K562 (cell line): ENCODE data around the gene NCAM2. TPM values are rescaled to one million over a fixed set of nuclear protein-coding genes. Genes with fewer than 3 reads are reported as not detected.
A peak's percentile ranks its signal among the peaks of the same experiment; 100 is the strongest.

Experiments used
- ATF4 ChIP-seq: fragments of 450-650 bp; formaldehyde crosslinking; IDR thresholded peaks from 2 replicates; pipeline ENCODE4 v1.4.0; 2022; ENCODE audit warnings: mild to moderate bottlenecking, moderate library complexity
- CHAMP1 ChIP-seq: fragments of 450-650 bp; IDR thresholded peaks from 2 replicates; pipeline ENCODE4 v1.6.1; 2016; ENCODE audit warnings: mild to moderate bottlenecking
- E2F4 ChIP-seq: sonication (generic); formaldehyde crosslinking; IDR thresholded peaks from 2 replicates; pipeline ENCODE4 v1.8.0; 2022; ENCODE audit warnings: mild to moderate bottlenecking, low read depth, missing genetic modification reagents
- ETV6 ChIP-seq, 3 experiments: fragments of 150-350 bp in 1 of 3; sonication (generic) in 1 of 3; formaldehyde crosslinking in 1 of 3; IDR thresholded peaks; 2 replicates each; pipeline versions ENCODE4 v1.6.1 to v1.8.0; 2014 to 2022; ENCODE audit warnings: borderline replicate concordance in 2 of 3, low read depth in 2 of 3, antibody characterized with exemption in 1 of 3, low read length in 1 of 3, mild to moderate bottlenecking in 1 of 3, missing genetic modification reagents in 1 of 3
- HINFP ChIP-seq: fragments of 450-650 bp; conservative IDR thresholded peaks from 2 replicates; pipeline ENCODE4 v1.6.1; 2016; ENCODE audit warnings: missing genetic modification characterization, low read depth, mild to moderate bottlenecking, control low read depth, missing compliant biosample characterization
- HNRNPL ChIP-seq: fragments of 200-400 bp; formaldehyde crosslinking; IDR thresholded peaks from 2 replicates; pipeline ENCODE4 v1.6.1; 2017; ENCODE audit warnings: low read depth, mild to moderate bottlenecking, low read length
- HNRNPLL ChIP-seq: fragments of 200-400 bp; formaldehyde crosslinking; IDR thresholded peaks from 2 replicates; pipeline ENCODE4 v1.6.1; 2017; ENCODE audit warnings: low read length, low read depth, mild to moderate bottlenecking; ENCODE audit not compliant: poor library complexity, severe bottlenecking
- MBD1 ChIP-seq: fragments of 250-450 bp; sonication (Bioruptor Pico); IDR thresholded peaks from 2 replicates; pipeline ENCODE4 v1.8.0; 2022; ENCODE audit warnings: inconsistent platforms
- MIER1 ChIP-seq: fragments of 450-650 bp; IDR thresholded peaks from 2 replicates; pipeline ENCODE4 v1.6.1; 2016; ENCODE audit warnings: antibody characterized with exemption, mild to moderate bottlenecking, low read depth
- PHF20 ChIP-seq: fragments of 450-650 bp; IDR thresholded peaks from 2 replicates; pipeline ENCODE4 v1.6.1; 2018; ENCODE audit not compliant: partially characterized antibody
- SIN3A ChIP-seq, 2 experiments: fragments of 150-350 bp in 1 of 2; IDR thresholded peaks; 2 replicates each; pipeline ENCODE4 v1.6.1; 2011 to 2016; ENCODE audit warnings: borderline replicate concordance in 2 of 2, low read depth in 2 of 2, low read length in 2 of 2, mild to moderate bottlenecking in 2 of 2, moderate library complexity in 2 of 2; ENCODE audit not compliant: control insufficient read depth in 1 of 2
- UBTF ChIP-seq, 2 experiments: IDR thresholded peaks; 2 replicates each; pipeline ENCODE4 v1.6.1; 2012; ENCODE audit warnings: improper control_type of control experiment in 2 of 2, low read depth in 2 of 2, low read length in 2 of 2, borderline replicate concordance in 1 of 2
- ZC3H11A ChIP-seq: IDR thresholded peaks from 2 replicates; pipeline ENCODE4 v1.6.1; 2012; ENCODE audit warnings: low read depth, low read length, improper control_type of control experiment
- ZNF24 ChIP-seq: fragments of 450-650 bp; IDR thresholded peaks from 2 replicates; pipeline ENCODE4 v1.6.1; 2016
- ZNF324 ChIP-seq: fragments of 250-450 bp; sonication (Bioruptor Pico); IDR thresholded peaks from 2 replicates; pipeline ENCODE4 v1.4.0; 2020; ENCODE audit warnings: mild to moderate bottlenecking
- ZNF436 ChIP-seq: fragments of 250-450, 450-650 bp; sonication (Bioruptor Pico); formaldehyde crosslinking; IDR thresholded peaks from 2 replicates; pipeline ENCODE4 v1.7.0; 2020; ENCODE audit warnings: mild to moderate bottlenecking
- ZNF707 ChIP-seq: fragments of 250-450 bp; sonication (Bioruptor Pico); conservative IDR thresholded peaks from 2 replicates; pipeline ENCODE4 v1.8.0; 2022; ENCODE audit warnings: inconsistent platforms, mild to moderate bottlenecking, moderate library complexity
- polyA plus RNA-seq, 8 experiments: library from polyadenylated mRNA; depleted of rRNA in 4 of 8; stranded (reverse) in 5 of 8; unstranded in 3 of 8; fragments of >200 nt; fragmentation: Nextera tagmentation in 2 of 8; fragmentation: Illumina TruSeq in 1 of 8; extraction: Ambion mirVana in 2 of 8; extraction: Trizol in 1 of 8; gene quantifications; 2 replicates each; pipeline versions ENCODE4 v1.2.1 to v1.2.3, GENCODE V29; 2011 to 2014; ENCODE audit warnings: inconsistent platforms in 1 of 8, missing spikeins in 1 of 8
- total RNA-seq, 7 experiments: library from RNA; depleted of rRNA in 6 of 7; stranded (reverse); fragments of >200 nt in 6 of 7; fragmentation: Illumina TruSeq in 2 of 7; extraction: Trizol in 2 of 7; gene quantifications; 2 replicates each; pipeline versions ENCODE4 v1.2.1 to v1.2.3, GENCODE V29; 2011 to 2021; ENCODE audit warnings: low replicate concordance in 1 of 7

Gene NCAM2
- total and polyA plus RNA-seq, 9 of the 15 experiments (the other 6 are each of a cell fraction or from before 2014, with no cell fraction given): 14.0 to 58.2 (median 27.8) TPM

- TF ChIP-seq UBTF (IDR thresholded peaks at IDR 0.05; ENCODE audit: borderline replicate concordance in 1 of 2, low read depth in 2 of 2, low read length in 2 of 2) (no peak), SIN3A (IDR thresholded peaks at IDR 0.05; ENCODE audit: borderline replicate concordance in 2 of 2, control insufficient read depth in 1 of 2, low read depth in 2 of 2, low read length in 2 of 2) (no peak), PHF20 (peak; percentile 22), ATF4 (CRISPR knock-in tag) (0 out of 2 replicates have a peak, but pooled peaks have one; percentile 29), MIER1 (no peak), ETV6 (IDR thresholded peaks at IDR 0.05; ENCODE audit: borderline replicate concordance in 1 of 2, low read depth in 2 of 2, low read length in 1 of 2) (no peak), ETV6 (CRISPR knock-in tag; IDR thresholded peaks at IDR 0.05; ENCODE audit: borderline replicate concordance) (no peak), ZNF24 (peak; percentile 59; the same call in 1 of the 2 replicates), MBD1 (CRISPR knock-in tag) (no peak), ZNF324 (CRISPR knock-in tag) (no peak), HNRNPLL (no peak), CHAMP1 (0 out of 2 replicates have a peak, but pooled peaks have one; percentile 25), HINFP (tag) (no peak), ZNF707 (CRISPR knock-in tag) (no peak), HNRNPL (no peak), ZC3H11A (no peak), ZNF436 (no peak), E2F4 (no peak)
Measured at GRCh38 chr21:21003701-21004100, 5.5 kb downstream of the NCAM2 start (continued).
